Breast epithelium (tissue), 3 donors: ENCODE data around the gene CFI.

ENCODE experiments used
- POLR2A ChIP-seq: fragments of 450-650 bp; IDR thresholded peaks from one replicate; pipeline ENCODE4 v1.6.1; 2016; ENCODE audit warnings: antibody characterized with exemption, mild to moderate bottlenecking, moderate library complexity
- TF ChIP-seq, protein P1 (sequence below), 3 donors: fragments of 450-650 bp; IDR thresholded peaks; one replicate each; pipeline ENCODE4 v1.5.1; 2016 to 2017; ENCODE audit warnings: antibody characterized with exemption in 3 of 3, mild to moderate bottlenecking in 3 of 3, moderate library complexity in 3 of 3

DNA sequence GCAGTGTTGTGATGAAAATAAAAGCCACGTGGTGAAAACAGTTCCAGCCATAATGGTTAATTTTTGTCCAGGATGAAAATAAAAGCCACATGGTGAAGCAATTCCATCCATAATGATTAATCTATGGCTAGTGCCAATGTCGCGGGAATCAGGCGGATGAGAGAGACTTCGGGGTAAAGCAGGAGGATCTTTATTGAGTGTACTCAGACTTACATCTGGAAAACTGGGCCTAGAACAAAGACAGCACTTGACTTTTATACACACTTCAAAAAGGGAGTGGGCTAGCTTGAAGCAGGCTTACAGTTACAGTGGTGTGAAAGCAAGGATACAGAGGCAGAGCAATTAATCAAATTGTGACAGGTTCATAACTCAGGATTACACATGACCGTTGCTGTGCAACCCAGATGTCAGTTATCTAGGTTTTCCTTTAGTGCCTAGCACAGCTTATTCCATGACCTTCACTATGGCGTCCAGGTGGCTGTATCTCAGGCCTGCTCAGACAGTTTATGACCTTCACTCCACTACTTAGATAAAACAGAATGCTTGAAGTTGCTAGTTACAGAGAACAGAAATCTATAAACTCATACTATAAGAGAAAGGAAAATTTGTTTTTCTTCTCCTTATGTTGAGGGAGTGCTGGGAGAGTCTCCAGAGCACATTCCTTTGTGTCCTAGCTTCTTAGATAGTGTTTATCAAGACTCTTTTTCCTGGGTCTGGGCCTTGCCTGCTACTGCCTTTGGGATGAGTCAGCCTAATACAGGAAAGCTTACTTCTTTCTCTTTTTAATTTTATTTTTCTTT, 66.0 kb downstream of the CFI start:
- TF ChIP-seq, protein P1, sequence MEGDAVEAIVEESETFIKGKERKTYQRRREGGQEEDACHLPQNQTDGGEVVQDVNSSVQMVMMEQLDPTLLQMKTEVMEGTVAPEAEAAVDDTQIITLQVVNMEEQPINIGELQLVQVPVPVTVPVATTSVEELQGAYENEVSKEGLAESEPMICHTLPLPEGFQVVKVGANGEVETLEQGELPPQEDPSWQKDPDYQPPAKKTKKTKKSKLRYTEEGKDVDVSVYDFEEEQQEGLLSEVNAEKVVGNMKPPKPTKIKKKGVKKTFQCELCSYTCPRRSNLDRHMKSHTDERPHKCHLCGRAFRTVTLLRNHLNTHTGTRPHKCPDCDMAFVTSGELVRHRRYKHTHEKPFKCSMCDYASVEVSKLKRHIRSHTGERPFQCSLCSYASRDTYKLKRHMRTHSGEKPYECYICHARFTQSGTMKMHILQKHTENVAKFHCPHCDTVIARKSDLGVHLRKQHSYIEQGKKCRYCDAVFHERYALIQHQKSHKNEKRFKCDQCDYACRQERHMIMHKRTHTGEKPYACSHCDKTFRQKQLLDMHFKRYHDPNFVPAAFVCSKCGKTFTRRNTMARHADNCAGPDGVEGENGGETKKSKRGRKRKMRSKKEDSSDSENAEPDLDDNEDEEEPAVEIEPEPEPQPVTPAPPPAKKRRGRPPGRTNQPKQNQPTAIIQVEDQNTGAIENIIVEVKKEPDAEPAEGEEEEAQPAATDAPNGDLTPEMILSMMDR (IDR thresholded peaks at IDR 0.05), result no peak
- no peak for TF ChIP-seq POLR2A
